IMR-90 (cell line): Measurements from ENCODE around the gene FUT8. TPM values are rescaled to one million over a fixed set of nuclear protein-coding genes. Genes with fewer than 3 reads are reported as not detected.

Experiments
- ATAC-seq: fragments of 200-7000 bp; cut with Tn5 transposase; 2 replicates; pipeline ENCODE4 v1.9.1; 2020; ENCODE audit warnings: low read depth, mild to moderate bottlenecking, moderate library complexity
- BruUV-seq: library from RNA; stranded (reverse); fragments of 400-500 nt; replicated peaks from 2 replicates; lab custom pipeline; 2021; lab: Mats Ljungman, UMichigan
- CTCF ChIA-PET: fragments of 300-600 bp; formaldehyde crosslinking; extraction: SDS; loops from one replicate; lab custom pipeline; 2021; ENCODE audit warnings: antibody characterized with exemption; lab: Yijun Ruan, JAX
- POLR2A ChIA-PET: fragments of 300-600 bp; sonication (Branson Sonifier 250); formaldehyde crosslinking; loops from one replicate; lab custom pipeline; 2022; ENCODE audit warnings: antibody characterized with exemption; ENCODE audit not compliant: unreplicated experiment; lab: Charles Lee
- DNase-seq: peaks from one replicate; pipeline ENCODE4 v3.0.0; 2013
- H2AFZ ChIP-seq: replicated peaks from 2 replicates; pipeline ENCODE3; 2013; ENCODE audit warnings: low read length, mild to moderate bottlenecking; ENCODE audit not compliant: poor library complexity
- H2AK5ac ChIP-seq: 2 replicates; pipeline ENCODE4 v1.6.1; 2013; ENCODE audit warnings: low read depth, low read length, inconsistent platforms
- H2AK9ac ChIP-seq: replicated peaks from 2 replicates; pipeline ENCODE3; 2013; ENCODE audit warnings: mild to moderate bottlenecking, low read depth, low read length, moderate library complexity; ENCODE audit not compliant: poor library complexity
- H2BK120ac ChIP-seq: 2 replicates; pipeline ENCODE4 v1.6.1; 2013; ENCODE audit warnings: low read depth, low read length, inconsistent platforms
- H2BK15ac ChIP-seq: 3 replicates; pipeline ENCODE4 v1.6.1; 2013; ENCODE audit warnings: low read depth, low read length, inconsistent platforms
- H2BK20ac ChIP-seq: 2 replicates; pipeline ENCODE4 v1.6.1; 2013; ENCODE audit warnings: low read depth, mild to moderate bottlenecking, inconsistent platforms, low read length, moderate library complexity
- H2BK5ac ChIP-seq: 2 replicates; pipeline ENCODE4 v1.6.1; 2013; ENCODE audit warnings: mild to moderate bottlenecking, low read depth, low read length, inconsistent platforms; ENCODE audit not compliant: poor library complexity, severe bottlenecking
- H3K14ac ChIP-seq: replicated peaks from 2 replicates; pipeline ENCODE4 v1.6.1; 2013; ENCODE audit warnings: low read depth, low read length, inconsistent platforms
- H3K18ac ChIP-seq: 2 replicates; pipeline ENCODE4 v1.6.1; 2013; ENCODE audit warnings: low read depth, low read length, control low read depth
- H3K23ac ChIP-seq: 2 replicates; pipeline ENCODE4 v1.6.1; 2013; ENCODE audit warnings: low read depth, low read length, inconsistent platforms
- H3K27ac ChIP-seq: 2 replicates; pipeline ENCODE4 v1.5.1; 2013; ENCODE audit warnings: mild to moderate bottlenecking, control low read depth, low read length; ENCODE audit not compliant: insufficient read depth
- H3K27me3 ChIP-seq: 2 replicates; pipeline ENCODE4 v1.6.1; 2013; ENCODE audit warnings: low read length; ENCODE audit not compliant: control insufficient read depth, insufficient read depth
- H3K36me3 ChIP-seq: 2 replicates; pipeline ENCODE4 v1.6.1; 2013; ENCODE audit warnings: low read length, mixed read lengths; ENCODE audit not compliant: control insufficient read depth, insufficient read depth
- H3K4ac ChIP-seq: 2 replicates; pipeline ENCODE4 v1.6.1; 2013; ENCODE audit warnings: low read depth, low read length, inconsistent platforms
- H3K4me1 ChIP-seq: 2 replicates; pipeline ENCODE4 v1.6.1; 2013; ENCODE audit warnings: low read length, mixed read lengths; ENCODE audit not compliant: control insufficient read depth, insufficient read depth
- H3K4me2 ChIP-seq: 2 replicates; pipeline ENCODE4 v1.6.1; 2013; ENCODE audit warnings: low read depth, mild to moderate bottlenecking, control low read depth, low read length, moderate library complexity
- H3K4me3 ChIP-seq: 2 replicates; pipeline ENCODE4 v1.5.1; 2013; ENCODE audit warnings: low read depth, mild to moderate bottlenecking, control low read depth, low read length, moderate library complexity; ENCODE audit not compliant: insufficient read depth
- H3K56ac ChIP-seq: 2 replicates; pipeline ENCODE4 v1.6.1; 2013; ENCODE audit warnings: low read length, inconsistent platforms; ENCODE audit not compliant: insufficient read depth; ENCODE audit errors: extremely low read depth
- H3K79me1 ChIP-seq, 2 experiments: 2 replicates each; pipeline ENCODE4 v1.6.1; 2013; ENCODE audit warnings: low read length in 2 of 2, inconsistent platforms in 1 of 2, low read depth in 1 of 2
- H3K9ac ChIP-seq: 2 replicates; pipeline ENCODE4 v1.6.1; 2013; ENCODE audit warnings: low read depth, low read length, control low read depth
- H3K9me1 ChIP-seq: 2 replicates; pipeline ENCODE4 v1.6.1; 2013; ENCODE audit warnings: low read length, inconsistent platforms; ENCODE audit not compliant: insufficient read depth
- H3K9me3 ChIP-seq: 2 replicates; pipeline ENCODE4 v1.6.1; 2013; ENCODE audit warnings: low read length; ENCODE audit not compliant: control insufficient read depth, insufficient read depth
- H4K20me1 ChIP-seq: 2 replicates; pipeline ENCODE4 v1.6.1; 2013; ENCODE audit warnings: low read length, inconsistent platforms; ENCODE audit not compliant: insufficient read depth
- H4K5ac ChIP-seq: 2 replicates; pipeline ENCODE4 v1.6.1; 2013; ENCODE audit warnings: mild to moderate bottlenecking, low read depth, low read length, control low read depth
- H4K8ac ChIP-seq, 2 experiments: 2 replicates each; pipeline ENCODE4 v1.6.1; 2013; ENCODE audit warnings: low read depth in 2 of 2, low read length in 2 of 2, control low read depth in 1 of 2, inconsistent platforms in 1 of 2
- H4K91ac ChIP-seq: 2 replicates; pipeline ENCODE4 v1.6.1; 2013; ENCODE audit warnings: low read depth, low read length, inconsistent platforms; ENCODE audit not compliant: insufficient read depth
- BHLHE40 ChIP-seq: fragments of 150-350 bp; IDR thresholded peaks from 2 replicates; pipeline ENCODE4 v1.6.1; 2016; ENCODE audit warnings: mild to moderate bottlenecking, low read depth, low read length
- CEBPB ChIP-seq: IDR thresholded peaks from 2 replicates; pipeline ENCODE4 v1.6.1; 2012; ENCODE audit warnings: low read depth, low read length, improper control_type of control experiment
- CTCF ChIP-seq: conservative IDR thresholded peaks from 2 replicates; pipeline ENCODE4 v1.5.1; 2012; ENCODE audit warnings: mild to moderate bottlenecking, low read depth, low read length, improper control_type of control experiment
- ELK1 ChIP-seq: fragments of 150-350 bp; IDR thresholded peaks from 2 replicates; pipeline ENCODE4 v1.6.1; 2016; ENCODE audit warnings: low read depth, mild to moderate bottlenecking, low read length, moderate library complexity, borderline replicate concordance
- MXI1 ChIP-seq: IDR thresholded peaks from 2 replicates; pipeline ENCODE4 v1.6.1; 2012; ENCODE audit warnings: low read depth, mild to moderate bottlenecking, low read length, moderate library complexity, borderline replicate concordance
- WGBS, 2 experiments: methylation state at CpG; one replicate each; pipeline versions ENCODE4 v1.1.5 to v1.1.7; 2013; ENCODE audit warnings: missing lambda C conversion rate in 2 of 2; ENCODE audit not compliant: insufficient read length in 1 of 2; ENCODE audit errors: extremely low coverage in 2 of 2; 5-methylcytosine and 5-hydroxymethylcytosine counted together
- dilution Hi-C: fragments of 300-500 bp; cut with HindIII; formaldehyde crosslinking; loops from one replicate; pipeline ENCODE4 v1.14.3; 2018; ENCODE audit warnings: low sequenced_read_pairs; ENCODE audit not compliant: unreplicated experiment
- in situ Hi-C: fragments of 300-500 bp; cut with MboI; formaldehyde crosslinking; loops from 3 replicates; pipeline ENCODE4 v1.14.3; 2019; ENCODE audit warnings: low sequenced_read_pairs, inconsistent platforms, mixed read lengths
- intact Hi-C: fragments of 100-400 bp; cut with micrococcal nuclease; formaldehyde crosslinking; loops from 2 replicates; pipeline ENCODE4 v1.10.0; 2022
- polyA plus RNA-seq, 3 experiments: library from polyadenylated mRNA; depleted of rRNA; stranded (reverse); fragments of >200 nt; gene quantifications; 2 replicates each; pipeline ENCODE4 v1.2.3, GENCODE V29; 2012; ENCODE audit warnings: low replicate concordance in 1 of 3
- total RNA-seq: library from RNA; depleted of rRNA; stranded (reverse); fragments of >200 nt; gene quantifications from 2 replicates; pipeline ENCODE4 v1.2.3, GENCODE V29; 2012

Gene FUT8
- total and polyA plus RNA-seq, 2 of the 4 experiments (the other 2 are of a cell fraction): 15.6 to 72.9 TPM

DNA sequence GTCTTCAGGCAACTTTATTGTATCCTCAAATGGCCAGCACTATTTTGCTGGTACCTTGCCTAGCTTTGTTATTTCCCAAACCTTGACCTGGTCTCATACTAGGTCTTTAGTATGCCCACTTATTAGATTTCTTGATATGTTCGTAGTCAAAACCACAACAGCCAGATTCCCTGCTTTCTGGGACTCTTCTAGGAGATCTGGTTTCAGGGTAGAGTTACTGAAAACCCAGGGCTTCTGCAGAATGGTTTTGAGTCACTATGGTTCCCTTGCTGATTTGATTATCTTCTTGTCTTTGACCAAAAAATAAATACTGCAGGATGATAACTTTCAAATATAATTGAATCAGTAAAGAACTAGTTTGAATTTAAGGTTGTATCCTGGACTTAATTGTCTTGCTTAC, 211.2 kb downstream of the FUT8 start:
- CTCF ChIA-PET: interaction anchor here (0.6 to 0.9 kb wide), 3 partner anchors 22 to 567 kb away, joined by 3 to 5 read pairs (median 3); no protein-coding TSS in a partner anchor
- Histone ChIP-seq H2AK5ac (no peak overlapping the region), H2BK15ac (no peak overlapping the region), H3K23ac (no peak overlapping the region), H2AFZ (no peak overlapping the region), H2AK9ac (no peak overlapping the region), H3K4me1 (no peaks in the 10 kb centered on the region), H2BK120ac (no peak overlapping the region), H4K20me1 (no peaks in the 10 kb centered on the region), H3K4me3 (no peak overlapping the region), H2BK5ac (no peak overlapping the region), H3K18ac (no peak overlapping the region), H3K9me3 (no peaks in the 10 kb centered on the region), H3K36me3 (no peaks in the 10 kb centered on the region), H3K9ac (no peak overlapping the region), H3K79me1 (no peaks in the 10 kb centered on the region; a peak in 1 of 4 replicates), H3K9me1 (no peaks in the 10 kb centered on the region), H3K56ac (no peak overlapping the region), H3K14ac (no peak overlapping the region), H3K4me2 (no peak overlapping the region), H4K5ac (no peak overlapping the region), H3K4ac (no peak overlapping the region), H2BK20ac (no peak overlapping the region), H4K8ac (no peak overlapping the region), H3K27ac (no peak overlapping the region), H4K91ac (no peak overlapping the region), H3K27me3 (no peaks in the 10 kb centered on the region)
- no TSS peak for BruUV-seq
- DNase-seq (no peak), ATAC-seq (no peak)
- TF ChIP-seq CEBPB: no peak
- no peak for TF ChIP-seq ELK1
- TF ChIP-seq CTCF: no peak
- no peak for TF ChIP-seq MXI1
- no peak for TF ChIP-seq BHLHE40
- in situ Hi-C loops: loop anchor here (25.0 kb wide), 1 partner anchor 461 kb away; no protein-coding TSS in a partner anchor
- no CpG with 5 or more reads among the region's 1 CpG for WGBS, 2 experiments
- intact Hi-C loops: no loop called here
- POLR2A ChIA-PET: no interaction called here
- dilution Hi-C loops: no loop called here
